NCI-H2171 treated with DMSO at 0.1 percent for 48 hours (cell line): ENCODE measurements around the gene TRAM2.

Experiments
- DNase-seq: peaks from one replicate; lab custom pipeline; 2025; lab: John Stamatoyannopoulos, UW

Gene TRAM2

DNA sequence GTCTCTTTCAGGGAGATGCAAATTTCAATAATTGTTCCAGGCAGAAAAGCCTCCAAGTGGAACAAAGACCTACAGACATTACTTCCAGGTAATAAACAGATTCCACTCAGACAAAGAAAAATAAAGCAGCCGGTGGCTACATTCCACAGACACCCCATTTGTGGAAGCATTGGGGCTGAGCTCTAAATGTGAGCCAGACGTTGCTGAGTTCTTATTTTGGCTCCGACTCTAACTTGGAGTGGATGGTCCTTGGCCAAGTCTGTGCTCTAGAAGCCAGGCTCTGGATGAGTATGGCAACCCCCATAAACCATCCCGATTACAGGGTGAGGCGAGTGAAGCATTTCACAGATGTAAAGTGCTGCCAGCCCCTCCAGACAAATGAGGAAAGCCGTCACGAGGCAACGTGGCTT lies 6.6 kb downstream of the TRAM2 start:
- DNase-seq: no peak

DNA sequence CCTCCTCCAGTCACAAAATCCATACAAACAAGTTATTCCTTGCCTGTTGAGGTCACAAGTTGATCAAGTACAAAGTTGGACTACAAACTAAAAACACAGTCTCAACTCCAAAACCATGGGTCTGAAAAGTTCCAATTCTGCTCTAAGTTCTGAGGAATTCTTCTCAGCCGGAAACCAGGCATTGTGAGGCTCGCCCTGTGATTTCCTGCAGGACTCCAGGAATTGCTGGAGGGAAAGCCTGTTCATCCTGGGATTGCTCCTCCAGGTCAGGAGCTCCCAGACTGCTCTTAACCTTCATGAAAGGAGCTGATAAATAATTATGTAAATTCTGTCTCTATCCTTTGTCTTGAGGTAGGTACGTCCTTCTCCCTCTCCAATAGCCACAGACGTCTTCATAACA lies 8.5 kb downstream of the TRAM2 start:
- DNase-seq: no peak

DNA sequence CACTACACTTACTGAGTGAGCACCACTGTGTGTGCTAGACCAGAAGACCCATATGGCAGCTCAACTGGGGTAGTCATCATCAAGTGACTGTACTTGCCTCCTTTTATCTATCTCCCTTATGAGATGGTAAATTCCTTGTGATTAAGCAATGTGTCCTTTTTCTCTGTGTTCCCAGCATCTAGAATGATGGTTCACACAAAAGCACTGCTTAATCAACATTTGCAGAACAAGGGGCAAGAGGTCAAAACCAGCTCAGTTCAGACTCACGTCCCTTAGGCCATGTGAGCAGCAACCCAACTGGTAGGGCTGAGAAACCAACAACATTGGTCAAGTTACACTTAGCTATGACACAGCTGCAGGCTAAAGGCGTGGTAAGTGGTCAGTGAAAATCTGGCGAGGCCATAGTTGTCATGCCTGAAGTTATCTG lies 10.0 kb downstream of the TRAM2 start:
- no peak for DNase-seq

DNA sequence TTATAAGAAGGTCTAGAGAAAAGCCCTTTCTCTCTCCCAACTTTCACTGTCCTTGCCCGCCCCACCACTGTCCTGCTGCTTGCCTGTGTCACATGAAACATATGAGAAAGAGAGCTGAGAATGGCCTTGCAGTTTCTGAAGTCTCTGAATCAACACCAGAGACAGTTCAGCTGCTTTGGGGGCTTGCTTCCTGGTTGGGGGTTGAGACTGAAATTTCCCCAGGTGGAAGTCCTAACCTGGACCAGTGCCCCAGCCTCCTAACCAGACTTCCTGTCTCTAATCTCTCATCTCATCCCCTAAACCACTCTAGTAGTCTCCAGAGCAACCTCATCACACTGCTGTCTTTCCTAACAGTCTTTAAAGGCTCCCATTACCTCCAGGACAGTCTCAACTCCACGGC lies 10.7 kb downstream of the TRAM2 start:
- DNase-seq: no peak

DNA sequence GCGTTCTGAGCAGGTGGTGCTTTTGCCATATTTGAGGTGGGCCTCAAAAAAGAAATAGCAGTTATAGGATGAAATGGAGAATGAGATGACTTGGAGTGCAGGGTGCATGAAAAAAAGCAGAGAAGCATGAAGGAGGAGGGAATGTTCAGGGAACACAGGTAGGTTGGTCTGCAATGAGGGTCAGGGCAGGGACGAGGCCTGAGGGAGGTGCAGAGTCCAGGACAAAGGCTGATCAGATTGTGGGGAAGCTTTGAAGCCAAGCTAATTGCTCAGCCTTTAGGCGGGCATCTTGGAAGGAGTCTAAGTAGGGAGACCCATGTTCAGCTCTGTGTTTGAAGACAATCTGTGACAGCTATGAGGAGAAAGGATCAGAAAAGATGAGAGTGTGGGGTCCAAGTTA lies 12.0 kb downstream of the TRAM2 start:
- no peak for DNase-seq

DNA sequence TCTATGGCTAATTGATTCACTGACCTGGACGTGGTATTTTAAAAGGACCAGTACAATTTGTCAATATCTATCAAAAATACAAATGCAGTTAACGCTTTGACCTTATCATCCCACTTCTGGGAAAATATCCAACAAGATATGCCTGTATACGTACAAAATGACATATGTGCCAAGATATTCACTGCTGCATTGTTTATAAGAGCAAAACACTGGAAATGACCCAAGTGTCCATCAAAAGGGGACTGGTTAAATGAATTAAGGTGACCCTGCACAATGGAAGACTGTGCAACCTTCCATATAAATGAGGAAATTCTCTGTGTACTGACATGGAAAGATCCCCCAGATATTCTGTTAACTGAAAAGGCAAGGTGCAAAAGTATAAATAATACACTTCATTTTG lies 13.9 kb downstream of the TRAM2 start:
- DNase-seq: no peak

DNA sequence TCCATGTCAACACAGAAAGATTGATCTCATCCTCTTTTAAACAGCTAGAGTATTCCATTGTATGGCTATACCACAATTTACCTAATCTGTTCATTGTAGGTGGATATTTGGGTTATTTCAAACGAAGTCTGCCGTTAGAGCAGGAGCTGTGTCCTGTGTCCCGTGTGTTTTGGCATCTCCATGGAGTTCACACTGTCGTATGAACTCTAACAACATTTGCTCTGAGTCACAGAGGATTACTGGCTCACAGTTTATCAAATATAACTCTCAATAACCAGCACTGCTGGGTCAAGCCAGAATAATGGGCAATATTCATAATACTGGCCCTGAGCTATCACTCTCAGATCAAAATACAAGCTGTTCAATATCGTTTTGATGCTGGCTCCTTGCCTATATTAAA lies 16.4 kb downstream of the TRAM2 start:
- DNase-seq: no peak

DNA sequence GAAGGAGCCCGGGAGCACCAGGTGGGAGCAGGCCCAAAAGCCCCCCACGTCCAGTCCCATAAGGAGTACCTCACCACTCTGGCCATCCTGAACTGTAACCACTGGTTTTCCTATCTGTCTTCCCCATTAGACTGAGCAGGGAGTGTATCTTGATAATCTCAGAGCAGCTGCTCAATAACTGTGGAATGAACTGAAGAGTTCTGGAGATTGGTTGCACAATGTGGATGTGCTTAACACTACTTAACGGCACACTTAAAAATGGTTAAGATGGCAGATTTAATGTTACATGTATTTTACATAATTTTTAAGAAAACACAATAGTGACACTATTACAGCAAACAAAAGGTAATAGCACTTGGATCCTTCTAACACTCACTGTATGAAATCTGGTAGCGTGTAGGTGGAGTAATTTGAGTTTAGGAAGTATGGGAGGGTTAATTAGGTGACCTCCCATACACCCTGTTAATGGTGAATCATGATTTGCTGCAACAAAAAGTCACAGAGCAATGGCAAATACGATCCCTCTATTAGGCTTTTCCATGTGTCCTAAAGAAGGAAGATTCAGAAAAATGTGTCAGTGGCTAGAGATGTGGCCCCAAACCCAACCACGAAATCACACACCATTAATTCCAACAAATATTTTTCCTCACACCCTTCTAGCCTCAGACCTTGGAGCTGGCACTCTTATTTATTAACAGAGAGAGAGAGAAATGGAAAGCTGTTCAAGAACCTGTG lies 18.4 kb downstream of the TRAM2 start:
- DNase-seq: no peak

DNA sequence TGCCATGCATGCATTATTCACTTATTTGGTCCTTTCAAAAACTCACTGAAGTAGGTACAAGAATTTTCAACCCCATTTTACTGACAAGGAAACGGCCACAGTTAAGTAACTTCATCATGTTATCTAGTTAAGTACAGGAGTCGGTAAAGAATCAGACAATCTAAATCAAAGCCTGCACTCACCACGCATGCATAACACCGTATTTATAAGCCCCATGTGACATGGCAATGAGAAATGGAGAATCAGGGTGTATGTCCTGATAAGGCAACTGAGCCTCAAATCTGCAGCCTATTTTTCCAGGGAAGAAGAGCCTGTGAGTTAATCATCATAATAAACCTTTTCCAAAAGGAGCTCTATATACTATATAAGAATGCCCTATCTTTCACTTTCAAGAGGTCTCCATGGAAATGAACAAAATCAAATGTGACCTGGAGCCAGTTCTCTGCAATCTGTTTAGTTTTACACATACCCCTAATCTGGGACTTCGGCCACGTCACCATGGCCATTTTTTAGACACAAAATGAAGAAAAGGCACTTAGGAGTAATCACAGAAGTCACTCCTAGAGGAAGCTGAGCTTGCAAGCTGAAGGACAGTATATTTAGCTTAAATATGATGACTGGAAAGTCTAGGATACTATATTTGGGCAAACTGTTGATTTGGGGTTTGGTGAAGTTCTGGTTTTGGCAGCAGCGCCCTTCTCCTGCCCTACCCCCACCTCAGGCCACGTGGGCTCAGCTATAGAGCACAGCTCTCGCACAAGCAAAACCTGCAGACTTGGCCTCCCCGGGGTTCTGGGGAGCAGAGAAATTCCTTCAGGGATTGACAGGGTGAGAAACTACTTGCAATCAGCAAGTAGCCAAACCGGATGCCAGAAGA lies 19.2 kb downstream of the TRAM2 start:
- DNase-seq: no peak

DNA sequence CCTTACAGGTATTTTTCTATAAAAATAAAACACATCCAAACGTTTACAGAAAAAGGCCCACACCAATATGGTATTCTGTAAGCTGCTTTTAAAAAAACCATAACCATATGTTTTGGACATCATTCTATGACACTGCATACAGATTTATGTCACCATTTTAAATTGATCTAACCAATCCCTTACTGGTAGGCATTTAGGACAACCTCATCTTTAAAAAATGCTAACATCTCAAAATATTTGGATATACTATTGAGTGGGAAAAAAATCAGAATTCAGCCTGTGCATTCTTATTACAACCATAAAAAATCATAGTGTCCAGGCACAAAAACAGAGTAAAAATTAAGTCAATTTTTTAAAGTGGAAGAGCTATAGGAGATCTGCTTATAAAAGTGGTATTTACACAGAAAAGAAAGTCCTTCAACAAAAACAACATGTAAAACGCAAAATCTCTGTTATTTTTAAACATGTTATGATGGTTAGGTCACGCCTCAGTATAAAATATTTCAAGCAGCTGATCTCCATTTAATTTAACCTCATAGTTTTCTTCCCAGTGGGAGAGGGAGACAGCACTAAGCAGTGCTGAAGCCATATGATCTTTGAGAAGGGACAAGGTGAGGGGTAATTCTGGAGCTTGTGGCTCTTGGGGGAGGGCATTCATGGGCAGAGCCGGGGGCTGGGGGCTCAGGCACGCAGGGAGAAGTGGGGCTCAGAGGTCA lies 21.2 kb downstream of the TRAM2 start:
- no peak for DNase-seq

DNA sequence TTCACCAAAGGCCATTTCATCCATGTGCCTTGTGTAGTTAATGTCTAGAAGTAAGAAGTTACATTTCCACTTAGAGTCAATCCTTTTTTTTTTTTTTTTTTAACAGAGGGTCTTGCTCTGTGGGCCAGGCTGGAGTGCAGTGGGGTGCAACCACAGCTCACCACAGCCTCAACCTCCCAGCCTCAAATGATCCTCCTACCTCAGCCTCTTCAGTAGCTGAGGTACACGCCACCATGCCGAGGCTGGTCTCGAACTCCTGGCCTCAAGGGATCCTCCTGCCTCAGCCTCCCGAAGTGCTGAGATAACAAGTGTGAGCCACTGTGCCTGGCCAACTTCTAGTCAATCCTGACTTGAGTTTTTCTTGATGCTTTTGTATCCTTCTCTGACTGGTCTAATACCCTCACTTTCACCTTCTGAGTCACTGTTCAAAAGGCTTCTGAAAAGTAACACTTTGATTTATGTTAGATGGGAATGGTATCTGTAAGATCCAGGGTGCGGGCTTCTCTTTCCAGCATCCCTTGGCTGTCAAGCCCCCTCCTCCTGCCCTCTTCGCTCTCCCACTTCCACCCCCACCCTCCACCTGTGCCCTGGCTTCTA lies 22.1 kb downstream of the TRAM2 start:
- DNase-seq: no peak

DNA sequence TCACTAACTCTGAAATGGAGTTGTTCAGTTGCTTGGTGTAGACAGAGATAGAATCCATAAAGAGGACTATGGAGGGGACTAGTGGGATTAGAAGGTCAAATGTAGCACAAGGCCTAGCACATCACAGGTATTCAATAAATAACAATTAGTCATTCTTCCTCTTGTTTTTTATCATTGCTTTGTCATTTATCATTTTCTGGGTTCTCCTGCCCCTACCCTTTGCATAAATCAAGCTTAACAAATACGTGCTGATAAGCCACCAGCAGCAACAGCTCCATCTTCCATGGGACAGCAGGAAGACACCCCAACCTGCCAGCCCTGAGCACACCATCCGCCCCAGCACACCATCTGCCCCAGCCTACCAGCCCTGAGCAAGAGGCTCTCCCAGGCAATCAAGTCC lies 23.1 kb downstream of the TRAM2 start:
- DNase-seq: no peak

DNA sequence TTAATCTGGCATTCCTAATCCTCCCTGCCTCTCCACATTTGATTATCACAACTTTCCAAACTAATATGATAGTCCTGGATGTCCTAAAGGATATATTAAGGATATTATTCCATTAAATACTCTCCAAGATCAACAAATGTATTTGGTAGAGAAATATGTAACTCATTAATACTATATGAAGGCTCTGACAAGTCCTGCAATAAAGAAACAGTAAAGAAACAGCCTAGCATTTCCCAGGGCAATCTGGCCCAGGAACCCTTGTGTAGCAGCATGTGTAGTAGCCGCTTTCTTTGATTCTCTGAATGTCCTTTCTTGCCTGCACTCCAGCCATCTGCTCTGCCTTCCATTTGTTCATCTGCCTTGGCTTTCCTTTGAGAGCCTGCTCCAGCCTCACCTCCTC lies 23.7 kb downstream of the TRAM2 start:
- no peak for DNase-seq

DNA sequence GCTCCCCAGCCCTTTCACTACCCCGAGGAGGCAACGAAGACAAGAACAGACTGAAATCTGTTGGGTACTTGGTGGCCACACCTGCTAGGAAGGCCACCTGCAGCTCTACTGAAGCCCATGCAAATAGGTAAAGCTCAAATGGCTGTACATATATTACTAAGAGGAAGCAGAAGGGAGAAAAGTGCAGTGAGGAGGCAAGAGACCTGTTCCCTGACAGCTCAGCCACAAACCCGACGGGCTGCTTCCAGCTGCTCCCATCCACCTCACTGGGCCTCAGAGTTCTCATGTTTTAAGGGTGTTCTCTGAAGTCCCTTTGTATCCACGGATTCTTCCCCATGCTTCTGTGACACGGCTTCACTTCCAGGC lies 24.6 kb downstream of the TRAM2 start:
- peak; percentile 9 for DNase-seq

DNA sequence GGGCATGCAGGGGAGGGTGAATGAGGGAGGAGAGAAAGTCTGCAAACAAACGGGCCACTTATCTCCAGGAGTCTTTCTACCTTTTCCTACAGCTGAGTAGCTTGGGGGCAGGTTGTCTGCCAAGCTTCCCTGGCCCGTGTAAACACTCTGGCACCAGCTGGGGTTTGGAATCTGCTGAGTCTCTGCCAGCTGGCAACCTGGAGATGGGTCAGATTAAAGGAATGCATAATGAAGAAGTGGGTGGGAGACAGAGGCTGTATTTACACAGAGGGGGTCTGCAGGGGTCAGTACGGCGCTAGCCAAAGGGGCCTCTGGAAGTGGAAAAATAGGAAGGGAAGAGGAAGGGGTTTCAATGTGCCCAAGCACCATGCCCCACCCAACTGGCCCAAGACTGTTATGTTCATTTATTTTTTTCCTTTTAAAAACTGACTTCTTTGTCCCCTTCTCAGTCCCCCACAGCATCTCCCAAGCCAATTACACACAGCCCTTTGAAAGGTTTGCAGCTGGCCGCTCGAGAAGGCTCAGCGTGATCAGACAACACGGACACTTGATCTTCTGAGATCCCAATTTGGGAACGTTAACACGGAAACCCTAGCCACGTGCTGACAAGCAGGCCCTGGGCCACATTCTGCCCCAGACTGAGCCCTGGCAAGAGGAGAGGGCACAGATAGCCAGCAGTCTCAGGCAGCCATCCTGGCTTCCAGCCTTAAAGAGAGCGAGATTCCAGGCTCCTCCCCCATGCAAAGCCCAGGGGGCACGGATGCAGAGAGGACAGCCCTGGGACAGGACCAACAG lies 25.2 kb downstream of the TRAM2 start:
- DNase-seq: peak; percentile 90

DNA sequence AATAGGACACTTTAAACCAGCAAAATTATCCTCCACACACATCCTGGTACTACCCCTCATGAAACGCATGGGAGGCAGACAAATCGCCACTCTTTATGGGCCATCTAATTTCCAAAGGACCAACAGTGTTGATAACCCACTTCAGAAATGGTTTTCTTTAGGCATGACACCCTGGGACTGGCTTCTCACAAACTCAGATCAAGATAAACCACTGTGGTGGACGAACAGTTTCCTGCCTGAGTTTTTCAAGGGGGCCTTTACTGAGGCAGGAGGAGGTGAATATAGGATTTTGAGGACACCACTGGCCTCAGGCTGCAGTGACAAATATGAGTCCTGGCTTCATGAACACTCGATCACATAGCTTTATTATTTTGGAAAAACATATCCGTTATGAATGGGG lies 26.0 kb downstream of the TRAM2 start:
- no peak for DNase-seq

DNA sequence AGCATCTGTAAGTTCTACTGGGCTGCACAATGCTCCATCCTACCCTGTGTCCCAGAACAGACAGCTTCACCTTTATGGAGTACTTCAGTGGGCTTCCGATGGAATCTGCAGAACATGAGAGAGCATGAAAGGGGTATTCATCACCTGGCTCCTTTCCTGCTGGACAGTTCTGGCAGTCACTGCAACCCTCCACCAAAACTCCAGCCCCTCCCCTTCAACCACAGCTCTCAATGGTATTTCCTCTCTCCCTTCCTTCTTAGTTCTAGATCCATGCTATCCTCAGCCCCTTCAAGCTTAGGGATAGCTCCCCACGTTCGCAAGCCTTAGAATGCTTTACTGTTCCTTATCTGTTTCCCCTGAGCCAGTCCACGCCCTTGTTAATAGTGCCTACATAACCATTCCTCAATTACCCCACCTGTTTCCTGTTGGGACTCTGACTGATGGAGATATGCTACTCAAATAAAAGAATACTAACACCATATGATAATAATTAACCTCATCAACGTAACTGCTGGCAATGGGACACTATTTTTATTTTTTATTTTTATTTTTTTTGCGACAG lies 26.8 kb downstream of the TRAM2 start:
- DNase-seq: no peak

DNA sequence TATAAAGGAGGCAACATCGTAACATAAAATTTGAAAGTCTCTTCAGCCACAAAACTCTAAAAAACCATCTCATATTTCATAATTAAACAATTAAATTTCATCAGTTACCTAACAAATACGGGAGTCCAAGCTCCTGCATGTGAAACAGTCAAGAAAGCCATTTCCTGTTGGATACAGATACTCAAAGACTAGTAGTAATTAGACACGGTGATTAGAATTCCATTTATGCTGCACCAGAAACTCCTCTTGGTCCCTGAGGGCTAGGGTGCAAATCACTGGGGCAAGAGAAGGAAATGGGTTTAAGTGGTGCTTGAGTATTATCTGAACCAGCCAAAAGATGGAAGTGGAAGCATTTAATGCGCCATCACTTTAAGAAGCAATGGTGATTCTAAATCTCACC lies 27.4 kb downstream of the TRAM2 start:
- no peak for DNase-seq

DNA sequence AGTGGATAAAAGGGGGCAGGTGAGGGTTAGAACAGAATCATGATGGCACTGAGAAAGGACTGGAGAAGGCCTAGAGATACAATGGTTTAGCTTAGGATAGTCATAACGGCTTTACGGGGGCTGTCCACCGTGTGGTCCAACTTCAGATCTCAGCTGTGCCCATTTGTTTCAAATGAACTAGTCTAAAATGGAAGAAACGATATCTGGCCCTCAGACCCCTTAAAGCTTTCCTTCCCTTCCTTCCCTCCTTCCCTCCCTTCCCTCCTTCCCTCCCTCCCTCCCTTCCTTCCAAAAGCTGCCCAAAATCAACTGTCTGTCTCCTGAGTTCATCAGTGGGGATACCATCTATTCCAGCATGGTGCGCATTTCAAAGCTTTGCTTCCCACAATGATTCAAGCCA lies 27.9 kb downstream of the TRAM2 start:
- no peak for DNase-seq

DNA sequence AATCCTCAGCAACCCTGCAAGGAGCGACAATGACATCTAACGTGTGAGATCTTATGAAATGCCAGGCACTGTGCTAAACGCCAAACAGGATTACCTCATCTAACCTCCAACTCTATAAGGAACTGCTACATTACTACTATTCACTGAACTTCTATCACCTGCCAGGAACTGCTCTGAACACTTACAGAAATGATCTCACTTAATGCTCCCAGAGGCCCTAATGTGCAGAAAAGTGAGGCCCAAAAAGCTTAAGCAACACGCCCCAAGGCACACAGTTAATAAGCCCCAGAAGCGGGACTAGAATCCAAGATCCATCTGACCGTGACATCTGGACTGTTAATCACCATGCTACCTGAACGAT lies 28.5 kb downstream of the TRAM2 start:
- DNase-seq: no peak

DNA sequence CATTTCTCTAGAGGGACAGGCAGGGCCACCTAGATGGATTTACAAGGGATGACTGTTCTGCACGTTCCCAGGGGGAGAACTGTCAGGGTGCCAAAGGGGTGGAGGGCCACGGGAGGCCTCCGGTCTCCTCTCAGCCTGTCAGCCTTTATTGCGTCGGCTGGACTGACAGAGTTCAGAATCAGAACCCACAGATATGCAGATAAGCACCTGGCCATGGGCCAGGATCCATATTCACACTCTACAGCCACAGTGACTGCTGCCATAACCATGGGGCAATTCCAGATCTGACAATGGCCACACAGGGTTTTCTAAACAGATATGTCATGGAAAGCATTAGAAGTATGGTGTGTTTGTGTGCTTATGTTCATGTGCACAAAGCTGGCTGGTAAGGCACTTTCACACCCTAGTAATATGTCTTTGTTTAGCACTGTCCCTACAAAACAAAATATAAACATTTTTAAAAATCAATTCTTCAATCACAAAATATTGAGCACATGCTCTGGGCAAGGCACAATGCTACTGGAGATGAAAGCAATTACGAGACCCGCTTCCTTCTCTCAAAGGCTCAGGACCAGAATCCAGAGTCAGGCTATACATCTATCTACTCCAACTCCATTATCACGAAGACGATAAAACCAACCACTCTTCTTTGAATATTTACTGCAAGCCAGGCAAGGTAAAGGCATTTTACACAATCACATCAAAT lies 29.1 kb downstream of the TRAM2 start:
- no peak for DNase-seq
